ENCODE data around the gene PLB1.

The PLB1 gene

GRCh38 chr2:28499282-28499681 lies 3.4 kb downstream of the PLB1 start:
- no peak for FAIRE-seq

GRCh38 chr2:28505361-28505760 lies 9.5 kb downstream of the PLB1 start:
- no peak for FAIRE-seq

DNA sequence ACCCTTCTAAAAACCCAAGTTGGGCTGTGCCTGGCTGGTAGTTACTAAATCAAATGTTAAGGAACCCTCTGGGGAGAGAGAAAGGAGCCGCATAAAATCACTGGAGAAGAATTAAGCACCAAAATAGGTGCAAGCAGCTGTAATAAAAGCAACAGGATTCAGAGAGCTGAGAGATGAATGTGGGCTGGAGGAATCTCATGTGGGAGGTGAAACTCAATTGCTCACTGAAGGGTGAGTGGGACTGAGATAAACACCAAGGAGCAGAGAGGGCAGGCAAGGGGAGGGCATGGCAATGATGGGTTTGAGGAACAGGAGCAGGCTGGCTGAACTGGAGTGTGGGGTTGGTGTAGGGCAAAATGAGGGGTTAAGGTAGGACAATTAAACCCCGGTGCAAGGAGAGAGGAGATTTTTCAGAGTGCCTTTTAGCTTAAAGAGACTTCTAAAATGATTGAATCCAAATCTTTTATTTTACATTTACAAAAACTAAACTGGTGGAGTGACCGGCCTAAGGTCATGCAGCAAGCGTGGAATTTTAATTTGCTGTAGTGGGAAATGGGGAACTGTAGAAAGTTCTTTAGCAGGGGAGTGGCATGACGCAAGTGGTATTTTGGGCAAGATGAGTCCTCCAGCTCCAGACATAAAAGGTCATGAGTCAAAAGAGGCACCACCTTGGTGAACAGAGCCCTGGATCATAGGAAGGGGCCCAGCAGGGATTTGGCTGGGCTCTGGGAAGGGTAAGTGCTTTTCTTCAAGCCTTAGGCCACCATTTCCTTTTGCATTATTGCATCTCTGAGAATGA lies 10.5 kb downstream of the PLB1 start:
- no peak for FAIRE-seq

DNA sequence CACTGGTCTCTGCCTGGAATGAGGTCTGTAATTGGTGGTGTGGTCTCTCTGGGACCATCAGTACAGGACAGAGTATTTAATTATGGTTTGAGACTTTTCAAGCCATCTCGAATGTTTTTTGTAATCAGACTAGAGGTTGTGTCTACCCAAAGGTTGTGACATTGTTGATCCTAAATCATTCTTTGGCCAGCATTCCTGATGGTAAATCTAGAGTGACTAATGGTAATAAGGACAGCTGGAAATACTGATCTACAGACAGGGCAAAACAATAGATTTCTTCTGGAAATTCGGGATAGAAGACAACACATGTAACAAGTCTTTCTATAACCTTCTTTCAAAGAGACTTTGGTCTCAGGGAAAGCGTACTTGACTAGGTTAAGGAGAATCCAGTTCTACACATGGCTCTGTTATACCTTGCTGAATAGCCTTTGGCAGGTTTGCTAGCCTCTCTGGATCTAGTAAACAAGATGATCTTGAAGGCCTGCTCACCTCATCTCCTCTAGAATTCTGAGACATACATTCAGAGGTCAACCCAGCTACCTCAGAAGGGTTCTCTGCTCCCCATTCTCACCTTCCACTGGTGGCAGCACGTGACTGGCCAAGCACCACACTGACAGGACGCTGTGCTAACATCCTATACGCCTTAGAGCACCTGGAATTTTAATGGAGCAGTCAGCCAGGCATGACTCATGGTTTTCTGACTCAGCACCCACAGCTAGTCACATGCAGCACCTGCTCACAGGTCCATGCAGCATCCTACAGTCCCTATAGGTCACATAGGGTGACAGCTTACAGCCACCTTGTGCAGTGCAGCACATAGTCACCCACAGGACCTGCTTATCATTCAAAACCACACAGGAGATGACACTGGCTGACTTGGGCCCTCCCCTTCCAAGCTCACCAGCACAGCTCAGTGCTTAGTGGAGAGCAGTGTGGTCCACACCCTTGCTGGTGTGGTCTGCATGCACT lies 12.2 kb downstream of the PLB1 start:
- FAIRE-seq: no peak

DNA sequence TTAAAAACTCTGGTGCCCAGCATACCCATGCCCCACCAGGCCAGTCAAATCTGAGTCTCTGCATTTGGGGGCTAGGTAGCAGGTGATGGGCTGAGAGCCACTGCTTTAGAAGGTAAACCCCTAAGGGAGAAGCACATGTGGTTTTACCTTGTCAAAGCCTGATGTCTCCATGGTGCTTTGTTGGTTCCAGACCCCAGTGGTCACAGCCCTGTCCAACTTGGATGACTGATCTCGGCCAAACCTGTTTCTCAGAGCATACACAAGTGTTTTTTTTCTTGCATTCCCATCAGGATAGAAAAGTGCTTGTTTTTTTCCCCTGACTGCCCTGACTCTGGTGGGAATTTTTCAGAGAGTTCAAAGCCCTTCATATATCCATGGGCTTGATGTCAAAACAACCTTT lies 13.5 kb downstream of the PLB1 start:
- FAIRE-seq: no peak

GRCh38 chr2:28510184-28510583 lies 14.3 kb downstream of the PLB1 start:
- FAIRE-seq: no peak

GRCh38 chr2:28511871-28512606 lies 16.2 kb downstream of the PLB1 start:
- FAIRE-seq: no peak

DNA sequence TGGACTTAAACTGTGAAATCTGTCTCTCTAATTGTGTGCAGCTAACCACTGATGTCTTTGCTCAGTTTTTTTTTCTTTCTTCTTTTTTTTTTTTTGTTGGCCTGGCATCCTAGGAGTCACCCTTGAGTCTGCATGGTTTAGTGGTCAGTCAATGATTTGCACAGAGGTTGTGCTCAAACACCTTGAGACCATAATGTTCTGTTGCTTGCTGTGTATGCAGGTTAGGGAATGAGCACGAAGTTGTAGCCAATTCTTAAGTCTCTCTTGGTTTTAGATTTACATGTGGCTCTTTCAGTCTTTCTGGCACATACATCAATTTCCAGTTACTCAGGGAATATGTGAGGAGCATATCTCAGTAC lies 16.7 kb downstream of the PLB1 start:
- no peak for FAIRE-seq

DNA sequence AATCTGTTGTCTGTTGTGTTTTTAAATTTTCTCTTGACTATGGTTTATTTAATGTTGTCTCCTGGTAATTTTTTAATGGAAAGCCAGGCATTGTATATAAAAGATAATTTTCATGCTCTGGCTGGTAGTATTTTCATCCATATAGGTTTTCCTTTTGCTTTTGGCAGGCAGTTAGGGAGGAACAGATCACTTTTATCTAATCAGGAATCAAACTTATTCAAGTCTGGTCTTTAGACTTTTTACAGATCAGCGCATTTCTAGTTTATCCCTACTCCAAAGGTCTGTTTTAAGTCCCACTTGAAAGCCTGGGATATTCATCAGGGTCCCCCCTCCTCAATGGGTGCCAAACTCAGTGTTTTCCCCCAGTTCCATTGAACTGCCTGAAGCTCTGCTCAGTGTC lies 17.2 kb downstream of the PLB1 start:
- no peak for FAIRE-seq

DNA sequence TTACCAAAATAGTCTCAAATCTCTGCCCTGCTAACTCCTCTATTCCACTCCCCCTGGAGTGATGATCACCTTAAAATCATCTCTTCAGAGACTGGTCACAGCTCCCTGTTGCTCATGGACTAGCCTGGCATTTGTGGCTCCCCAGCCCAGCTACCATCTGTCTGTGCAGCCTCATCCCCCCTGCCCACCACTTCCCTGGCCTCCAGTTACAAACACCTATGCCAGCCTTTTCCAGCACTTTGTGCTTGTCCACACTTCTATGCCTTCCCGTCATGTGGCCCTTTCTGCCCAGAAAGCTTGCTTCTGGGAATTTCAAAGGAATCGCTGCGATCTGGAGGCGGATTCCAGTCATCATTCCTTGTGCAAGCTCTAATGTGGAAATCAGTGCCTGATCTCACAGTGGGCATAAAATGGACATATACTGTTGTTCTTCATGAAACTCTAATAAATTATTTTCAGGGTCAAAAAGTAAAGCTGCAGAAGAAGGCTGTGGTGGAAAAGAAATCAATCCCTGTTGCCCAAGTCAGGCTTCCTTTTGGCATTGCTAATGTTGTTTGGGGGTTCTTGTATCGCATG lies 19.4 kb downstream of the PLB1 start:
- FAIRE-seq: no peak

DNA sequence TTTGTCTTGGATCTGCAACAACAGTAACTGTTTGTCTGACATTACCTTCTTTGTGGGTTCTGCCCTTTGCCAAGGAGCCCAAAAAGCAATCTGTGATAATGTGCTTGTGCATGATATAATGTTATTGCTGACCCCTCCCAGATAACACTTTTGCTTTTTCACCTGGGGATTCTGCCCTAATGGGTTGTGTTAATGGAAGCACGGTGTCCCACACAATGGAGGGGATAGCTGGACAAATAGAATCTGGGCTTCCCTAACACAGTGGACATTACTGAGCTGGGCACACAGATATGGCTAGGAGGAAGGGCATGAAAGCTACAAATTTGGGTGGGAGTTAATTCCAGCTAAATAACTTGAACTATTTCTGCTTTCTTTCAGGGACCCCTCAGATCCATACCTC lies 20.6 kb downstream of the PLB1 start:
- FAIRE-seq: no peak

GRCh38 chr2:28516950-28517349 lies 21.1 kb downstream of the PLB1 start:
- no peak for FAIRE-seq

DNA sequence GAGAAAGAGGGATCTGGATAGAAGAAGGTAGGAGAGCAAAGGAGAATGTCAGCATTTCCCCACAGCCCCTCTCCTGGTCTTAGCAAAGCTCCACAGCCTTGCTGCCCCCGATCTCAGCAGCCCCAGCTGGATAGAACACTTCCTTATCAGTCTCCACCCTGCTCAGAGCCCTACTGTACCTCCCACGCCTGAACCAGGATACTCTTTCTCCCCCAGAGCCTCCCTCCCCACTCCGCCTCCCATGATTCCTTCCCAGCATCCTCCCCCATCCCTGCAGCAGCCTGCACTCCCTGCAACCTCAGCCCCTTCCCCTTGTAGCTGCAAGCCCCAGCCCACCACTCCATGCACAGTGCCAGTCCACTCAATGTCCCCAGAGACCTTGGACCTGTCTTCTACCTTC lies 25.8 kb downstream of the PLB1 start:
- no peak for FAIRE-seq

GRCh38 chr2:28522481-28522880 lies 26.6 kb downstream of the PLB1 start:
- FAIRE-seq: no peak

DNA sequence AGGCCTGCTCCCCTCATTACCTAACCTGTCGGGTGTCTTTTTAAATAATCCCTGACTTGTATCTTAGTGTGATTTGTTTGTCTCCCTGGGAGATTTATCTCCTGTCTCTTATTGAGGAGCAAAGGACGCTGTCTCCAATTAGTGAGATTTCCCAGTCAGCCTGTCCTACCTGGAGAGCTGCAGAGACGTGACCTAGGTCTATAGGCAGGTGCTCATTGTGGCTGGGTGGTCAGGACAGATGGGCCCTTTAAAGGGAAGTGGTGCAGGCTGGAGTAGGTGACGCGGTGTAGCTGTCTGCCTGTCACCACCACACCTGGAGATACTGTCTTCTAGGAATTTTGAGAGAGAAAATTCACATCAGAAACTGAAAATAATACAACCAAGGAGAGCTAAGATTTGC lies 28.0 kb downstream of the PLB1 start:
- FAIRE-seq: no peak

DNA sequence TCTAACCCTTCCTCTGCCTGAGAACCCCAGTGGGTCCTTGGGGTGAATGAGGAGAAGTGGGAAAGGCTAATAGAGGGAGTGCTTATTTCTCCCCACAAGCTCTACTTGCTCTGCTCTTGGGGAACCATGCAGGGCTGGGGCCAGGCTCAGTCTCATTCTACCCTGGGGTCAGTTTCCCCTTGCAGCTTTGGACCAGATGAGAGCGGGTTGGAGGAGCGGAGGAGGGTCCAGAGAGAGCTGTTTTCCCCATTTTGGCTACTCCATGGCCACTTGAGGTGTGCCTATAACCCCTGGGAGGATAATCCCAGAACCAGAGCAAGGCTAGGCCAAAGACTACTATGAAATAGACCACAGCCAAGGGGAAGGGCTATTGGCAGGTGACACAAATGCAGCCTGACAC lies 29.6 kb downstream of the PLB1 start:
- no peak for FAIRE-seq

GRCh38 chr2:28526527-28527132 lies 30.8 kb downstream of the PLB1 start:
- no peak for FAIRE-seq

DNA sequence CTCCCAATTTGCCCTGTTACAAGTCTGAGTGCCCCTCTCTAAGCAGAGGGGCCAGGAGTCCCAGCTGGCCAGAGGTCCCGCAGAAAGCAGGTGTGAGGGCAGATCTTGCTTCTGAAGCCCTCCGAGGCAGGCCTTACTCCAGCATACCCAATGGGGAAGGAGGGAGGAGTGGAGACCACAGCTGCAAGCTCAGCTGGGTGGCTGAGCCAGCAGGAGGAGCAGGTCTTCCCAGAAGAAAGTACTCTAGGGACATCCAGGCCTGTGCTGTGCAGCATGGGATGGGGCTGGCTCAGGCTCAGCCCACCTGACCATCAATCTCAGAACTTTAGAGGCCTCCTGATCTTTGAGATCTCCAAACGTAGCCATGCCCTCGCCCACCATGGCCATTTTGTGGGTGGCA lies 31.3 kb downstream of the PLB1 start:
- no peak for FAIRE-seq

- FAIRE-seq: no peak
Measured at GRCh38 chr2:28528206-28528605, 32.3 kb downstream of the PLB1 start.

DNA sequence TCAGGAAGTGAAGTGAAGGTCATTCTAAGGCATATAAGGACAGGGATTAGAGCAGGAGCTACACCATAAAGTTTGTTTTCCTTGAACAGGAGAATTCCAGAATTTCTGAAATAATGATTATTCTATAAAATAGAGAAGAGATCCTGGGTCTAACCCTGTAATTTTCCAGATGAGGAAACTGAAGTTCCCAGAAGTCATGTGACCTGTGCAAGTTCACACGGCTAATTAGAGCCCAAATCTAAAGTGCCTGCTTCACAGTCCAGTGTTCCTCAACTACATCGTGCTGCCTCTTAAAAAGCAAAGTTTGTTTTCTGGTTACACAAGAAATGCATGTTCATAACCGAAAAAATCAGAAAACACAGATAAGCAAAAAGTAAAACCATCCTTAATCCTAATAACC lies 34.9 kb downstream of the PLB1 start:
- no peak for FAIRE-seq

- FAIRE-seq: no peak
Measured at GRCh38 chr2:28532399-28532798, 36.5 kb downstream of the PLB1 start.

DNA sequence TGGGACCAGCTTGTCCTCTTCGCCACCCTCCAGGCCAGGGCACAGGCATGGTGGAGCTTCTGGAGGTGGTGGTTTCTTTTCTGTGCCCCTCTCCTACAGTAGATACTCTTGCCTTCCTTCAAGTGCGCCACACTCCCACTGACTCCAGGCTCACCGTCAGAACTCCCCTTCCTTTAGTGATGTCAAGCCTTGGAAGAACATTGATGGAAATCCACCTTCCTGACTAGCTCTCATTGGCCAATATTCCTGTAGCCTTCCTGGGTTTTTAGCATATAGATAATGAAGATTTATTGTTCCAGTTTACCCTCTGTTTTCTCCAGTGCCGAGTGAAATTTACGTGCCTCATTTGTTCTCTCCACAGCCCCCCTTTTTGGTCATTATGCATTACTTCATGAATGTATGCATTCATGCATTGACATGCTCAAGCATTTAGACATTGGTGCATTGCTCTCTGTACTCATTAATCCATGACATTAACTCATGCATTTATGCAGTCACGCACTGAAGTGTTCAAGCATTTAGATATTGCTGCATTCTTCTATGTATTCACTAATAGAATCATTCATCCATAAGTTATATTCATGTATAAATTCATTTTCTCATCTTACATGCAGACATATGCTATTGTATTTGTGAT lies 37.3 kb downstream of the PLB1 start:
- FAIRE-seq: no peak

All from colon (tissue), 2 donors.